ENCODE results near the gene DCAF4.

DNA sequence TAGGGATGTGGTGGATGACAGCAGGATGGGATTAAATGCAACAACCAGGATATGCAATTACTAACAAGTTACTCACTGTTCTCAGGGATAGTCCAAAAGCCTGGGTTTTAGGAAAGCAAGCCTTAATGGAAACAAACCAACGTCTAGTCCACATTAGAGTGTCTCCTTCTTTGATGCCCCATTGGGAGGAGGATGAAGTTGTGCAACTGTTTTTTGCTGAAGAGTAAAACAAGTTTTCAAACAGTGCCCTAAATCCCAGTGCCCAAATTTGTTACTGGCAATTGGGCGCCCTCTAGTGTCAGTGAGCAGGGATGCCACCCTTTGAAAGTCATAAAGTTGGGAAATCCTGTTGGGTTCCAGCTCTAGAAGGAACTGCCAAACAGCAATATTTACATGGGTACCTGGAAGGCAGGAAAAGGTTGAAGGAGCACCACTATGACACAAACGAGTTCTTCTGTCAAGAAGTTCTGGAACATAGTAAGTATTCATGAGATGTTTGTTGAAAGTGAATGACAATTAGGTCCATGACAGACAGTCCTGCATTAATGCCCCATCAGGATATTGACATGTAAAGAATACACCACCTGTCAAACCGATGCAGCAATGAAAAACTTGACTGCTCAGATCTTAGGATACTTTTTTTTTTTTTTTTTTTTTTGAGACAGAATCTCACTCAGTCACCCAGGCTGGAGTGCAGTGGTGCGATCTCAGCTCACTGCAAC lies 21.3 kb upstream of the DCAF4 start:
- TF ChIP-seq CTCF (IDR thresholded peaks at IDR 0.05) (peak; percentile 85 to 99 (median 96)), POLR2A (IDR thresholded peaks at IDR 0.05) (no peak)
